Bronchial epithelial cell (primary cell): ENCODE measurements around the gene MT1H. TPM values are rescaled to one million over a fixed set of nuclear protein-coding genes. Genes with fewer than 3 reads are reported as not detected.
A peak's percentile ranks its signal among the peaks of the same experiment; 100 is the strongest.

Experiments used
- DNase-seq: peaks from one replicate; pipeline ENCODE4 v3.0.0-alpha.2; 2010; ENCODE audit warnings: low read depth
- FAIRE-seq: peaks from 2 replicates; lab custom pipeline; 2011; peaks lifted over from hg19 to GRCh38; lab: Jason Lieb, UNC
- H3K27me3 ChIP-seq: 2 replicates; pipeline ENCODE4 v1.5.1; 2011; ENCODE audit warnings: low read length; ENCODE audit not compliant: control insufficient read depth, insufficient read depth
- H3K36me3 ChIP-seq: 2 replicates; pipeline ENCODE4 v1.5.1; 2011; ENCODE audit warnings: low read length; ENCODE audit not compliant: control insufficient read depth, insufficient read depth
- H3K4me3 ChIP-seq: 2 replicates; pipeline ENCODE4 v1.5.1; 2011; ENCODE audit warnings: mild to moderate bottlenecking, low read depth, low read length, control low read depth
- total RNA-seq: library from RNA; depleted of rRNA; stranded (reverse); fragments of >200 nt; gene quantifications from 2 replicates; pipeline ENCODE4 v1.2.1, GENCODE V29; 2014
- TF ChIP-seq, protein P1 (sequence below): IDR thresholded peaks from 2 replicates; pipeline ENCODE4 v1.5.1; 2011; ENCODE audit warnings: mild to moderate bottlenecking, moderate library complexity, low read length, control low read depth, inconsistent platforms; ENCODE audit not compliant: insufficient read depth, severe bottlenecking

MT1H gene
- total RNA-seq, 1 donor from 2014 or later = not detected

GRCh38 chr16:56631197-56631596, 38.4 kb upstream of the MT1H start:
- FAIRE-seq (no peak), DNase-seq (no peak)
- TF ChIP-seq, protein P1, sequence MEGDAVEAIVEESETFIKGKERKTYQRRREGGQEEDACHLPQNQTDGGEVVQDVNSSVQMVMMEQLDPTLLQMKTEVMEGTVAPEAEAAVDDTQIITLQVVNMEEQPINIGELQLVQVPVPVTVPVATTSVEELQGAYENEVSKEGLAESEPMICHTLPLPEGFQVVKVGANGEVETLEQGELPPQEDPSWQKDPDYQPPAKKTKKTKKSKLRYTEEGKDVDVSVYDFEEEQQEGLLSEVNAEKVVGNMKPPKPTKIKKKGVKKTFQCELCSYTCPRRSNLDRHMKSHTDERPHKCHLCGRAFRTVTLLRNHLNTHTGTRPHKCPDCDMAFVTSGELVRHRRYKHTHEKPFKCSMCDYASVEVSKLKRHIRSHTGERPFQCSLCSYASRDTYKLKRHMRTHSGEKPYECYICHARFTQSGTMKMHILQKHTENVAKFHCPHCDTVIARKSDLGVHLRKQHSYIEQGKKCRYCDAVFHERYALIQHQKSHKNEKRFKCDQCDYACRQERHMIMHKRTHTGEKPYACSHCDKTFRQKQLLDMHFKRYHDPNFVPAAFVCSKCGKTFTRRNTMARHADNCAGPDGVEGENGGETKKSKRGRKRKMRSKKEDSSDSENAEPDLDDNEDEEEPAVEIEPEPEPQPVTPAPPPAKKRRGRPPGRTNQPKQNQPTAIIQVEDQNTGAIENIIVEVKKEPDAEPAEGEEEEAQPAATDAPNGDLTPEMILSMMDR = no peak
- Histone ChIP-seq H3K36me3 (no peaks in the 10 kb centered on the region), H3K4me3 (no peak overlapping the region), H3K27me3 (peaks cover 21% of the 10 kb centered on the region)

DNA sequence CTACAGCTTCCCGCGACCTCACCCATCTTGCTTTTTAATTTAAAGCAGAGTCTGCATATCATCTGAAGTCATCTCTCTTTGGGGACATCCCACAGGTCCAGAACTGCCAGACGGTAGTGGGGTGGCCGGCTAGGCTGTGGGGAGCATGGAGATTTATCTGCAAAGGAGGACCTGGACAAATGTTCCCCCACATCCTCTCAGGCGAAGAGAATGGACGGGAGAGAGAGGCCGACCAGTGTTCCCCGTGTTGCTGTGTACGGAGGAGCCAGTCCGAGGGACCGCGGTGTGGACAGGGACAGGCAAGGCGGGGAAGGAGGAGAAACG, 37.8 kb upstream of the MT1H start:
- FAIRE-seq (no peak), DNase-seq (no peak)
- Histone ChIP-seq H3K27me3 (peaks cover 24% of the 10 kb centered on the region), H3K4me3 (peak overlapping the region; percentile 41), H3K36me3 (no peaks in the 10 kb centered on the region)
- TF ChIP-seq, protein P1 = no peak

GRCh38 chr16:56632156-56632847, 37.3 kb upstream of the MT1H start, which contains the start of gene MT1M:
Gene MT1M, plus strand, starts transcription at chr16:56632659. Its CDS starts 73 bp downstream, at chr16:56632732.
- no peak for DNase-seq
- peaks cover 24% of the 10 kb centered on the region for H3K27me3 ChIP-seq
- H3K36me3 ChIP-seq = no peaks in the 10 kb centered on the region
- FAIRE-seq = no peak
- peak within 1 kb of the TSS; percentile 41 for H3K4me3 ChIP-seq
- TF ChIP-seq, protein P1 = no peak

GRCh38 chr16:56632848-56633365, 36.7 kb upstream of the MT1H start:
- FAIRE-seq (no peak), DNase-seq (no peak)
- TF ChIP-seq, protein P1 = no peak
- H3K4me3 ChIP-seq = no peak overlapping the region
- peaks cover 25% of the 10 kb centered on the region for H3K27me3 ChIP-seq
- no peaks in the 10 kb centered on the region for H3K36me3 ChIP-seq

DNA sequence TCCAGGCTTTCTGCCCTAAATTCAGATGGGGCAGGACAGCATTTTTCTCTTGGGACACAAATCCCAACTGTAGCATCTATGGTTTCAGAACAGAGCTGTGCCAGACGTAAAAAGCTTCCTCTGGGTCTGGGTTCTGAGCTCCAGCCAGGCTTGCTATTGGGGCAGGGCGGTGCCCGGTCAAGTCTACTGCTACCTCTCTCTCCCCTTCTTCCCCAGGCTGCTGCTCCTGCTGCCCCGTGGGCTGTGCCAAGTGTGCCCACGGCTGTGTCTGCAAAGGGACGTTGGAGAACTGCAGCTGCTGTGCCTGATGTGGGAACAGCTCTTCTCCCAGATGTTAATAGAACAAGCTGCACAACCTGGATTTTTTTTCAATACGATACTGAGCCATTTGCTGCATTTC, 36.1 kb upstream of the MT1H start:
- no peak overlapping the region for H3K4me3 ChIP-seq

More for the DNA sequence above, 36.1 kb upstream of the MT1H start:
- TF ChIP-seq, protein P1 = no peak
- DNase-seq (no peak), FAIRE-seq (no peak)
- Histone ChIP-seq H3K36me3 (no peaks in the 10 kb centered on the region), H3K27me3 (peaks cover 28% of the 10 kb centered on the region)
